ENCODE data around the gene FBLN1. TPM values are rescaled to one million over a fixed set of nuclear protein-coding genes. Genes with fewer than 3 reads are reported as not detected.
"Not testable (repeated sequence)": the region's sequence is repeated elsewhere in the genome, so short reads cannot be mapped to it uniquely, and the experiment has no call there.

FBLN1 gene
- total RNA-seq, 1 experiment from 2014 or later, result 85.4 TPM

- in situ Hi-C loops (cut with HindIII; ENCODE audit: low pct_unique_long_range_greater_than_20kb, low sequenced_read_pairs), result no loop called here
- no peak for DNase-seq (ENCODE audit: low read depth)
Measured at GRCh38 chr22:45535290-45535689, 32.6 kb downstream of the FBLN1 start.

- in situ Hi-C loops (cut with HindIII; ENCODE audit: low pct_unique_long_range_greater_than_20kb, low sequenced_read_pairs); DNase-seq (ENCODE audit: low read depth): not testable (repeated sequence)
Measured at GRCh38 chr22:45535835-45536234, 33.2 kb downstream of the FBLN1 start.

- in situ Hi-C loops (cut with HindIII; ENCODE audit: low pct_unique_long_range_greater_than_20kb, low sequenced_read_pairs), result no loop called here
- DNase-seq (ENCODE audit: low read depth), result no peak
Measured at GRCh38 chr22:45537734-45538181, 35.1 kb downstream of the FBLN1 start.

- DNase-seq (ENCODE audit: low read depth), result no peak
- in situ Hi-C loops (cut with HindIII; ENCODE audit: low pct_unique_long_range_greater_than_20kb, low sequenced_read_pairs), result no loop called here
Measured at GRCh38 chr22:45538281-45538680, 35.6 kb downstream of the FBLN1 start.

- DNase-seq (ENCODE audit: low read depth), result peak; percentile 71
- in situ Hi-C loops (cut with HindIII; ENCODE audit: low pct_unique_long_range_greater_than_20kb, low sequenced_read_pairs), result no loop called here
Measured at GRCh38 chr22:45540122-45540521, 37.4 kb downstream of the FBLN1 start.

GRCh38 chr22:45541382-45541979 lies 38.8 kb downstream of the FBLN1 start:
- DNase-seq (ENCODE audit: low read depth), result no peak
- in situ Hi-C loops (cut with HindIII; ENCODE audit: low pct_unique_long_range_greater_than_20kb, low sequenced_read_pairs), result no loop called here

GRCh38 chr22:45542001-45542520 lies 39.4 kb downstream of the FBLN1 start:
- DNase-seq (ENCODE audit: low read depth), result no peak
- in situ Hi-C loops (cut with HindIII; ENCODE audit: low pct_unique_long_range_greater_than_20kb, low sequenced_read_pairs), result no loop called here

GRCh38 chr22:45542736-45543135 lies 40.1 kb downstream of the FBLN1 start:
- in situ Hi-C loops (cut with HindIII; ENCODE audit: low pct_unique_long_range_greater_than_20kb, low sequenced_read_pairs); DNase-seq (ENCODE audit: low read depth): not testable (repeated sequence)

GRCh38 chr22:45543243-45543642 lies 40.6 kb downstream of the FBLN1 start:
- in situ Hi-C loops (cut with HindIII; ENCODE audit: low pct_unique_long_range_greater_than_20kb, low sequenced_read_pairs), result no loop called here
- no peak for DNase-seq (ENCODE audit: low read depth)

GRCh38 chr22:45544588-45545170 lies 42.0 kb downstream of the FBLN1 start:
- no peak for DNase-seq (ENCODE audit: low read depth)
- in situ Hi-C loops (cut with HindIII; ENCODE audit: low pct_unique_long_range_greater_than_20kb, low sequenced_read_pairs), result no loop called here

- in situ Hi-C loops (cut with HindIII; ENCODE audit: low pct_unique_long_range_greater_than_20kb, low sequenced_read_pairs), result no loop called here
- no peak for DNase-seq (ENCODE audit: low read depth)
Measured at GRCh38 chr22:45546333-45547015, 43.8 kb downstream of the FBLN1 start.

GRCh38 chr22:45547016-45547345 lies 44.3 kb downstream of the FBLN1 start:
- DNase-seq (ENCODE audit: low read depth), result no peak
- in situ Hi-C loops (cut with HindIII; ENCODE audit: low pct_unique_long_range_greater_than_20kb, low sequenced_read_pairs), result no loop called here

GRCh38 chr22:45547731-45548130 lies 45.0 kb downstream of the FBLN1 start:
- in situ Hi-C loops (cut with HindIII; ENCODE audit: low pct_unique_long_range_greater_than_20kb, low sequenced_read_pairs), result no loop called here
- DNase-seq (ENCODE audit: low read depth), result no peak

- in situ Hi-C loops (cut with HindIII; ENCODE audit: low pct_unique_long_range_greater_than_20kb, low sequenced_read_pairs), result no loop called here
- DNase-seq (ENCODE audit: low read depth), result no peak
Measured at GRCh38 chr22:45548247-45548840, 45.7 kb downstream of the FBLN1 start.

GRCh38 chr22:45548991-45549761 lies 46.5 kb downstream of the FBLN1 start:
- peak; percentile 98 for DNase-seq (ENCODE audit: low read depth)
- in situ Hi-C loops (cut with HindIII; ENCODE audit: low pct_unique_long_range_greater_than_20kb, low sequenced_read_pairs), result no loop called here

- in situ Hi-C loops (cut with HindIII; ENCODE audit: low pct_unique_long_range_greater_than_20kb, low sequenced_read_pairs), result loop anchor here (5.0 kb wide), 1 partner anchor 83 kb away; no protein-coding TSS in a partner anchor
- DNase-seq (ENCODE audit: low read depth), result no peak
Measured at GRCh38 chr22:45549762-45550378, 47.2 kb downstream of the FBLN1 start.

GRCh38 chr22:45550416-45550815 lies 47.7 kb downstream of the FBLN1 start:
- in situ Hi-C loops (cut with HindIII; ENCODE audit: low pct_unique_long_range_greater_than_20kb, low sequenced_read_pairs), result loop anchor here (5.0 kb wide), 1 partner anchor 83 kb away; no protein-coding TSS in a partner anchor

GRCh38 chr22:45550891-45551290 lies 48.2 kb downstream of the FBLN1 start:
- DNase-seq (ENCODE audit: low read depth), result no peak
- in situ Hi-C loops (cut with HindIII; ENCODE audit: low pct_unique_long_range_greater_than_20kb, low sequenced_read_pairs), result loop anchor here (5.0 kb wide), 1 partner anchor 84 kb away; no protein-coding TSS in a partner anchor

More at GRCh38 chr22:45550416-45550815, 47.7 kb downstream of the FBLN1 start:
- DNase-seq (ENCODE audit: low read depth), result no peak
